ENCODE results near the gene PHACTR3.

- TF ChIP-seq, protein P1, sequence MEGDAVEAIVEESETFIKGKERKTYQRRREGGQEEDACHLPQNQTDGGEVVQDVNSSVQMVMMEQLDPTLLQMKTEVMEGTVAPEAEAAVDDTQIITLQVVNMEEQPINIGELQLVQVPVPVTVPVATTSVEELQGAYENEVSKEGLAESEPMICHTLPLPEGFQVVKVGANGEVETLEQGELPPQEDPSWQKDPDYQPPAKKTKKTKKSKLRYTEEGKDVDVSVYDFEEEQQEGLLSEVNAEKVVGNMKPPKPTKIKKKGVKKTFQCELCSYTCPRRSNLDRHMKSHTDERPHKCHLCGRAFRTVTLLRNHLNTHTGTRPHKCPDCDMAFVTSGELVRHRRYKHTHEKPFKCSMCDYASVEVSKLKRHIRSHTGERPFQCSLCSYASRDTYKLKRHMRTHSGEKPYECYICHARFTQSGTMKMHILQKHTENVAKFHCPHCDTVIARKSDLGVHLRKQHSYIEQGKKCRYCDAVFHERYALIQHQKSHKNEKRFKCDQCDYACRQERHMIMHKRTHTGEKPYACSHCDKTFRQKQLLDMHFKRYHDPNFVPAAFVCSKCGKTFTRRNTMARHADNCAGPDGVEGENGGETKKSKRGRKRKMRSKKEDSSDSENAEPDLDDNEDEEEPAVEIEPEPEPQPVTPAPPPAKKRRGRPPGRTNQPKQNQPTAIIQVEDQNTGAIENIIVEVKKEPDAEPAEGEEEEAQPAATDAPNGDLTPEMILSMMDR (IDR thresholded peaks at IDR 0.05): no peak
- TF ChIP-seq ZFX (IDR thresholded peaks at IDR 0.05; ENCODE audit: borderline replicate concordance): no peak
Observed at GRCh38 chr20:59632541-59633113, 28.3 kb downstream of the PHACTR3 start.
